HG03108 (cell line): Measurements from ENCODE around the gene DTNBP1.
"Not testable (repeated sequence)": the region's sequence is repeated elsewhere in the genome, so short reads cannot be mapped to it uniquely, and the experiment has no call there.

ENCODE experiments used
- ATAC-seq: cut with Tn5 transposase; IDR thresholded peaks from one replicate; pipeline ENCODE4 v1.9.1; 2021; ENCODE audit warnings: moderate library complexity; ENCODE audit not compliant: unreplicated experiment

DTNBP1 gene

GRCh38 chr6:15562977-15563376 is 99.9 kb downstream of the DTNBP1 start:
- ATAC-seq: no peak

- no peak for ATAC-seq
These were observed 101.2 kb downstream of the DTNBP1 start for GRCh38 chr6:15561447-15562199.

GRCh38 chr6:15560713-15561112 is 102.1 kb downstream of the DTNBP1 start:
- no peak for ATAC-seq

GRCh38 chr6:15557174-15557573 is 105.7 kb downstream of the DTNBP1 start:
- ATAC-seq: no peak

- no peak for ATAC-seq
These were observed 106.1 kb downstream of the DTNBP1 start for GRCh38 chr6:15556711-15557110.

- ATAC-seq: no peak
These were observed 107.5 kb downstream of the DTNBP1 start for GRCh38 chr6:15555101-15556038.

GRCh38 chr6:15554728-15555100 is 108.1 kb downstream of the DTNBP1 start:
- no peak for ATAC-seq

GRCh38 chr6:15553736-15554294 is 109.0 kb downstream of the DTNBP1 start:
- no peak for ATAC-seq

GRCh38 chr6:15553031-15553430 is 109.8 kb downstream of the DTNBP1 start:
- no peak for ATAC-seq

GRCh38 chr6:15551798-15552197 is 111.0 kb downstream of the DTNBP1 start:
- ATAC-seq: no peak

GRCh38 chr6:15551262-15551661 is 111.6 kb downstream of the DTNBP1 start:
- no peak for ATAC-seq

GRCh38 chr6:15550546-15551123 is 112.2 kb downstream of the DTNBP1 start:
- no peak for ATAC-seq

GRCh38 chr6:15549371-15549770 is 113.5 kb downstream of the DTNBP1 start:
- ATAC-seq: no peak

GRCh38 chr6:15547400-15547799 is 115.4 kb downstream of the DTNBP1 start:
- no peak for ATAC-seq

GRCh38 chr6:15546591-15546990 is 116.2 kb downstream of the DTNBP1 start:
- ATAC-seq: no peak

- ATAC-seq: no peak
These were observed 118.4 kb downstream of the DTNBP1 start for GRCh38 chr6:15544321-15544900.

- not testable (repeated sequence) for ATAC-seq
These were observed 119.4 kb downstream of the DTNBP1 start for GRCh38 chr6:15543332-15543917.

GRCh38 chr6:15539722-15540270 is 123.0 kb downstream of the DTNBP1 start:
- no peak for ATAC-seq

- ATAC-seq: no peak
These were observed 123.9 kb downstream of the DTNBP1 start for GRCh38 chr6:15538766-15539495.

GRCh38 chr6:15538106-15538505 is 124.7 kb downstream of the DTNBP1 start:
- ATAC-seq: no peak
